HG03521 (cell line): ENCODE measurements around the gene TMPRSS9.
"Not testable (repeated sequence)": the region's sequence is repeated elsewhere in the genome, so short reads cannot be mapped to it uniquely, and the experiment has no call there.

ENCODE experiments used
- ATAC-seq: cut with Tn5 transposase; IDR thresholded peaks from one replicate; pipeline ENCODE4 v1.9.1; 2021; ENCODE audit warnings: mild to moderate bottlenecking, moderate library complexity; ENCODE audit not compliant: unreplicated experiment

The TMPRSS9 gene

GRCh38 chr19:2341244-2341751, 18.8 kb upstream of the TMPRSS9 start:
- no peak for ATAC-seq

GRCh38 chr19:2341982-2342381, 18.1 kb upstream of the TMPRSS9 start:
- no peak for ATAC-seq

- no peak for ATAC-seq
Measured at GRCh38 chr19:2342656-2343288, 17.3 kb upstream of the TMPRSS9 start.

DNA sequence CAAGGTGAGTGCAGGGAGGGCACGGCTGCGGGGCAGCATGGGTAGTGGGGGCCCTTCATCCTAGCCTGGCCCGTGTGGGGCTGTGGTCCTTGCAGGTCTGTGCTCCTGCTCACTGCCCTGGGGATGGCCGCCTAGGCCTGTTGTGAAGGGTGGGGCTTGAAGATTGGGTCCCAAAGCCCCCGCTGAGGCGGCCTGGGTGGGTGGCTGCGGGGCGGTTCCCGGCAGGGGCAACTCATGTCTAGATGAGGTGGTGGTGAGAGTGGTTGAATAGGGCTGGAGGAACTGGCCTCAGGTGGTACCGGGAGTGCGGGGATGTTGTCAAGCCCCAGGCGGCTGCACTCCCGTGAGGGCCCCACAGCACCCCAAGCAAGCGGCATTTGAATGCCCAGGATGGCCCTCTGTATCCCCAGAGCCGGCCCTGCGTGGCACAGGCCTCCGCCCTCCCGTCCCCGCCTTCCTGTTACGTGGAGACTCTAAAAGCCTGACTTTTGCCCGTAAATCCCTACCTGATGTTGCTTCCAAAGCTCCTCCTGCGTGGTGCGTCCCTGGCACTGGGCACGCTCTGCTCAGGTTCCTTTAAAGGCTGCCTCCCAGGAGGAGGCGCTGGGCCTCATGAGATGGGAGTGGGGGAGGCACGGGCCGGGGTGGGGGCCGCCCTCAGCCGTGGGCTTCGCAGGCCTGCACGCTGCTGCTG, 16.6 kb upstream of the TMPRSS9 start:
- no peak for ATAC-seq

- no peak for ATAC-seq
Measured at GRCh38 chr19:2344381-2344870, 15.6 kb upstream of the TMPRSS9 start.

DNA sequence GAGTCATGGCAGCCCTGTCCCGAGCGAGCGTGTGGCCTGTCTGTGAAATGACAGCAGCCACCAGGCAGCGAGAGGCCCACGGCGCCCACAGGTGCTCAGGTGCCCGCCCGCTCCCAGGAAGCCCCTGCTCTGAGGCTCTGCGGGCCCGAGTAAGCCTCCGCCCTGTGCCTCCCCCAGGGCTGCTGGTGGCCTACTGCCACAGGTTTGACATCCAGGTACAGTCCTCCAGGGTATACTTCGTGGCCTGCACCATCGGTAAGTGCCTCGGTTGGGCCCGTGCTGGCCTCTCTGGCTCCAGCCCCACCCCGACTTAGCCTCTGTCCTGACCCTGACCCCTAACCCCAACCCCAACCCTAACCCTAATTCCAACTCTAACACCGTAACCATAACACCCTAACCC, 15.0 kb upstream of the TMPRSS9 start:
- ATAC-seq: no peak

GRCh38 chr19:2345794-2346663, 14.0 kb upstream of the TMPRSS9 start:
- ATAC-seq: no peak

- ATAC-seq: not testable (repeated sequence)
Measured at GRCh38 chr19:2349818-2350217, 10.2 kb upstream of the TMPRSS9 start.

DNA sequence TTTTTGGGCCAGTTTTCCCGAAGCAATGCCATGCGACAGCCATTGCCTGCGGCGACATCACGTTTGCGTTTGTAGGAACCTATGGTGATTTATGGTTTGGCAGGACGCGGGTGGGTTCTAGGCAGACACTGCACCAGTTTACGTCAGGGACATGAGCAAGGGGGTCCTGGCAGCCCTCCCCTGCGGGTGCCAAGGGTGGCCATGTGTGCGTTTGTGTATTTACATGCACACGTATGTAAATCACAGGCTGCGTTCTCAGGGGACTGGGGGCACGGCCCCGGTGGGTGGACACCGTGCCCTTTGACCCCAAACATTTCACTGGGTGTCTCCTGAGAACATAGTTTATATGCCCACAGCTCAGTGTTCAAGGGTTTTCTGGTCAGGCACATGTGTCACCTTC, 9.4 kb upstream of the TMPRSS9 start:
- ATAC-seq: no peak

GRCh38 chr19:2351591-2351990, 8.5 kb upstream of the TMPRSS9 start:
- no peak for ATAC-seq

- no peak for ATAC-seq
Measured at GRCh38 chr19:2352121-2352520, 7.9 kb upstream of the TMPRSS9 start.

DNA sequence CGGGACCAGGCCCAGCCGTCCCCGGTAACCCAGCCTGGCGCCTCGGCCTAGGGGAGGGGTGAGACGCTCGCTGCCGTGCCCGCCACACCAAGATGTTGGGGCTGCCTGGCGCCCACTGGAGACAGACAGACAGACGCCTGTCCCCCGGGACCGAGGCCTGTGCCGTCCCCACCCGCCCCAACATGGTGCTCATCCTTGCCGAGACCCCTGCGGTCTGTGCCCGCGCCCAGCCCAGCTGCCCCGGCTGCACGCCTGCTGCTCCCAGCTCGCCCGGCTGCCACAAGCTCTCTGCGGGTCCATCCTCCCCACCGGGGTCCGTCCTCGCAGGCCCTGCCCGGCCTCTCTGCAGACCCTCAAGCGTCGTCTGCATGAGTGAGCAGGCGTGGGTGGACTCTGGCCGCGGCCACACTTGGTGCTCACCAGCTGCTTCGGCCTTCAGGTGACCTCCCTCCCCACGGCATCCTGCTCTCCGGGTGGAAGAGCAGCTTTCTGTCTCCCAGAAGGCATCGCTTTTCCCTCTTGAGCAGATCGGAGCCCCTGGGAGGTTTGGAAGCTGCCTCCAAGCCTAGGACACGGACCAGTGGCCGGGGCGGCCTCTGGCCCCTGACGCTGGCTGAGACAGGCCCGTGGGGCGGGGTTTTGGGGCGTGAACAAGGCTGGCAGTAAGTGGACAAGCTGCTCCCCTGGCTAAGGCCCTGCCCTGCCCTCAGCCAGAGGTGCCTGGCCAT, 6.7 kb upstream of the TMPRSS9 start:
- ATAC-seq: no peak

DNA sequence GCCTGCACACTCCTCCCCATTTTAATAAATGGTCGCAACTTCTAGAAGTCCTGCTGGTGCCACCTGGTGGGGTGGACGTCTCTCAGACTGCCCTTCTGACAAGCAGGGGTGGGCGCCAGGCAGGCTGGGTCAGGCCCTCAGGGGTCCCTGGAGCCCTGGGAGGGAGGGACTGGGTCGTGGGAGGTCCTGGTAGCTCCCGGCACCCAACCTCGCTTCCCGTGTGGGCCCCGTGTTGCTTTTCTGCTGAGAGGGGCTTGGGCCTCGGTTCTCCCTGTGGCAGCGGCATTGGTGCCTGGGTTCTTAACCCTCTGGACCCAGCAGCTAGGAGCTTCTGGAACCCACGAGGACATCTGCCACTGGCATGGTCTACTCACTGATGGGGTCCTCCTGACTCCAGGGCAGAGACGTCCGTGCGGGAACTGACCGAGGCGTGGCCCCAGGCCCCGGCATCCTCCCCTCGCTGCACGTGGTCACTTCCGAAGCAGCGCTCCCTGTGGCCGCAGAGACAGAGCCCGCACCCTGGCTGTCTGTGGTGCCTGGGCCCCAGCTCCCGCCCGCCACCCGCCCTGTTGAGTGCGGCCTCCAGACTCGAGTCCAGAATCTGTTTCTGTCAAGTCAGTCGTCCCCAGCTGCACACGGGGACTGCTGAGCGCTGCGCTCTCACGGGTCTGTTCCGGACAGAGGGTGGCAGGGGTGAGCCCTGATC, 6.0 kb upstream of the TMPRSS9 start:
- ATAC-seq: no peak

GRCh38 chr19:2354670-2355069, 5.4 kb upstream of the TMPRSS9 start:
- ATAC-seq: no peak

- no peak for ATAC-seq
Measured at GRCh38 chr19:2355168-2356035, 4.7 kb upstream of the TMPRSS9 start.

- ATAC-seq: no peak
Measured at GRCh38 chr19:2356036-2356646, 3.9 kb upstream of the TMPRSS9 start.

- ATAC-seq: no peak
Measured at GRCh38 chr19:2357279-2358206, 2.5 kb upstream of the TMPRSS9 start.
